Neural cell (in vitro differentiated cells): ENCODE data around the gene WNT7A. TPM values are rescaled to one million over a fixed set of nuclear protein-coding genes. Genes with fewer than 3 reads are reported as not detected.

ENCODE experiments used
- H2AFZ ChIP-seq: fragments of 200-600, 300-800 bp; sonication (generic), shearing (Covaris generic); 2 replicates; pipeline ENCODE4 v1.6.0; 2014; ENCODE audit warnings: low read depth, mild to moderate bottlenecking, antibody characterized with exemption, low read length, moderate library complexity
- H3F3A ChIP-seq: fragments of 200-600 bp; shearing (Covaris generic); 2 replicates; pipeline ENCODE4 v1.6.1; 2016; ENCODE audit warnings: mild to moderate bottlenecking, moderate library complexity, mixed read lengths, antibody characterized with exemption, low read length; ENCODE audit not compliant: insufficient read depth, poor library complexity, severe bottlenecking
- H3K27ac ChIP-seq: fragments of 200-600, 300-800 bp; sonication (generic), shearing (Covaris generic); 2 replicates; pipeline ENCODE4 v1.5.1; 2014; ENCODE audit warnings: mild to moderate bottlenecking, low read length, moderate library complexity
- H3K27me3 ChIP-seq: fragments of 300-800, 200-600 bp; sonication (generic), shearing (Covaris generic); 2 replicates; pipeline ENCODE4 v1.6.0; 2014; ENCODE audit warnings: mild to moderate bottlenecking, low read depth, low read length, moderate library complexity; ENCODE audit not compliant: insufficient read depth
- H3K36me3 ChIP-seq: fragments of 300-800, 200-600 bp; sonication (generic), shearing (Covaris generic); 2 replicates; pipeline ENCODE4 v1.5.1; 2014; ENCODE audit warnings: mild to moderate bottlenecking, antibody characterized with exemption, low read length, moderate library complexity; ENCODE audit not compliant: insufficient read depth
- H3K4me2 ChIP-seq: fragments of 300-800, 200-600 bp; sonication (generic), shearing (Covaris generic); 2 replicates; pipeline ENCODE4 v1.6.0; 2014; ENCODE audit warnings: mild to moderate bottlenecking, low read length
- H3K4me3 ChIP-seq: fragments of 300-800, 200-600 bp; sonication (generic), shearing (Covaris generic); 2 replicates; pipeline ENCODE4 v1.5.1; 2014; ENCODE audit warnings: mild to moderate bottlenecking, low read length, moderate library complexity
- H3K79me2 ChIP-seq: fragments of 200-600 bp; shearing (Covaris generic); replicated peaks from 2 replicates; pipeline ENCODE4 v1.6.0; 2014; ENCODE audit warnings: mild to moderate bottlenecking, low read length, moderate library complexity; ENCODE audit not compliant: insufficient read depth
- H3K9ac ChIP-seq: fragments of 300-800, 200-600 bp; sonication (generic), shearing (Covaris generic); 2 replicates; pipeline ENCODE4 v1.6.1; 2016; ENCODE audit warnings: mild to moderate bottlenecking, low read length, mixed read lengths
- H3K9me2 ChIP-seq: fragments of 200-600 bp; shearing (Covaris generic); 2 replicates; pipeline ENCODE4 v1.6.1; 2016; ENCODE audit warnings: mild to moderate bottlenecking, low read length, mixed read lengths; ENCODE audit not compliant: insufficient read depth
- H3K9me3 ChIP-seq: fragments of 200-600, 300-800 bp; sonication (generic), shearing (Covaris generic); 2 replicates; pipeline ENCODE4 v1.6.1; 2016; ENCODE audit warnings: mild to moderate bottlenecking, mixed run types, low read length, moderate library complexity, mixed read lengths
- H4K20me1 ChIP-seq: fragments of 200-600 bp; shearing (Covaris generic); 2 replicates; pipeline ENCODE4 v1.6.1; 2016; ENCODE audit warnings: mild to moderate bottlenecking, mixed run types; ENCODE audit not compliant: insufficient read depth
- CTCF ChIP-seq: fragments of 450-650 bp; IDR thresholded peaks from 2 replicates; pipeline ENCODE4 v1.5.1; 2014; ENCODE audit warnings: antibody characterized with exemption, mild to moderate bottlenecking, moderate library complexity; ENCODE audit not compliant: poor library complexity, severe bottlenecking
- EP300 ChIP-seq: fragments of 450-650 bp; conservative IDR thresholded peaks from 2 replicates; pipeline ENCODE4 v1.6.1; 2014; ENCODE audit warnings: antibody characterized with exemption, mild to moderate bottlenecking, moderate library complexity; ENCODE audit not compliant: poor library complexity, severe bottlenecking
- EZH2 ChIP-seq: fragments of 200-600, 300-800 bp; shearing (Covaris generic), sonication (generic); IDR thresholded peaks from 2 replicates; pipeline ENCODE4 v1.6.1; 2014; ENCODE audit warnings: antibody characterized with exemption, low read length, borderline replicate concordance, mild to moderate bottlenecking; ENCODE audit not compliant: insufficient read depth, poor library complexity, severe bottlenecking
- MXI1 ChIP-seq: fragments of 450-650 bp; conservative IDR thresholded peaks from 2 replicates; pipeline ENCODE4 v1.6.1; 2014; ENCODE audit warnings: antibody characterized with exemption, mild to moderate bottlenecking; ENCODE audit not compliant: poor library complexity, severe bottlenecking
- POLR2AphosphoS5 ChIP-seq: IDR thresholded peaks from 2 replicates; pipeline ENCODE4 v1.6.1; 2012
- RAD21 ChIP-seq: fragments of 450-650 bp; conservative IDR thresholded peaks from 2 replicates; pipeline ENCODE4 v1.6.1; 2014; ENCODE audit warnings: antibody characterized with exemption, mild to moderate bottlenecking, moderate library complexity
- REST ChIP-seq: IDR thresholded peaks from 2 replicates; pipeline ENCODE4 v1.6.1; 2012; ENCODE audit warnings: borderline replicate concordance
- SMC3 ChIP-seq: fragments of 450-650 bp; conservative IDR thresholded peaks from 2 replicates; pipeline ENCODE4 v1.6.1; 2014; ENCODE audit warnings: antibody characterized with exemption, mild to moderate bottlenecking, moderate library complexity; ENCODE audit not compliant: poor library complexity
- TAF1 ChIP-seq: IDR thresholded peaks from 2 replicates; pipeline ENCODE4 v1.6.1; 2012; ENCODE audit warnings: low read depth
- polyA plus RNA-seq: library from polyadenylated mRNA; depleted of rRNA; stranded (reverse); fragments of >200 nt; gene quantifications from 2 replicates; pipeline ENCODE4 v1.2.3, GENCODE V29; 2014

WNT7A gene
- polyA plus RNA-seq, 1 donor from 2014 or later = 13.3 TPM

DNA sequence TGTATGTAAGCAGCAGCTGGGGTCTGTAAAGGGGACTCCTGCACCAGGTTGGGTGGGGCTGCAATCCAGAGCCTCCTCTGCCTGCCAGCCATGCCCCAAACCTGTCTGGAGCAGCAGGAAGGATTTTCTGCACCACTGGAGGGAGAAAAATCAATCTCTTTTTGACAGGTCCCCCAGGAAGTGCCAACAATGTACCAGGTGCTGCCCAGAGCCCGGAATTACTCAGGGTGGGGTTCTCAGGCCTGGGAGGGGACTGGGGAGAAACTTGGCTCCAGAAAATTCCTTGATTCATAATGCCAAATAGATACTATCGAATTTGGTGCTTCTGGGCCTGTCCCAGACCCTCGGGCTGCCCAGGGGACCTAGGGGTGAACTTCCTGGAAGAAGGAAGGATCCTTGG lies 52.6 kb downstream of the WNT7A start:
- Histone ChIP-seq H3K79me2 (no peaks in the 10 kb centered on the region), H2AFZ (no peak overlapping the region), H3F3A (no peaks in the 10 kb centered on the region), H3K36me3 (no peaks in the 10 kb centered on the region), H3K27me3 (no peaks in the 10 kb centered on the region), H3K9ac (no peak overlapping the region), H3K4me2 (no peak overlapping the region), H4K20me1 (no peaks in the 10 kb centered on the region), H3K4me3 (no peak overlapping the region), H3K27ac (no peak overlapping the region), H3K9me2 (no peaks in the 10 kb centered on the region), H3K9me3 (no peaks in the 10 kb centered on the region)
- TF ChIP-seq CTCF = no peak
- TF ChIP-seq REST = no peak
- TF ChIP-seq POLR2AphosphoS5 = no peak
- no peak for TF ChIP-seq EZH2
- no peak for TF ChIP-seq SMC3
- TF ChIP-seq TAF1 = no peak
- no peak for TF ChIP-seq MXI1
- no peak for TF ChIP-seq RAD21
- no peak for TF ChIP-seq EP300

DNA sequence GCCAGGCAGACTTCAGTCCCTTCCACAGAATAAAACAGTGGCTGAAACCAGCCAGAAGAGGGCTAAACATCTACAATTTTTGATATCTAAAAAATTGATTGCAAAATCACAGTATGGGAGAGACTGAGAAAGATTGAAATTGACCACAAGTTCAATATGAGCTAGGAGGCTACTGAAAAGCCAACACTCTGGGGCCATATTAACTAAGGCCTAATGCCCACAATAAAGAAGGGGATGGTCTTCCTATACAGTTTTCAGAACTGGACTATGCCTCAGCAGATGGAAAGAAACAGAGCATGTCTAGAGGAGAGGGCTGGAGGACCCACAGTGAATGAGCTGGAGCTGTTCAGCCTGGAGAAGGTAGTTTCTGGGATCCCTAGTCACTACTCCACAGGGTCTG lies 53.2 kb downstream of the WNT7A start:
- no peak for TF ChIP-seq EZH2
- no peak for TF ChIP-seq SMC3
- no peak for TF ChIP-seq TAF1
- no peak for TF ChIP-seq REST
- TF ChIP-seq RAD21 = no peak
- no peak for TF ChIP-seq CTCF
- TF ChIP-seq EP300 = no peak
- no peak for TF ChIP-seq POLR2AphosphoS5
- TF ChIP-seq MXI1 = no peak
- no peaks in the 10 kb centered on the region for H3F3A ChIP-seq
- H4K20me1 ChIP-seq = no peaks in the 10 kb centered on the region
- H3K9me2 ChIP-seq = no peaks in the 10 kb centered on the region
- no peaks in the 10 kb centered on the region for H3K9me3 ChIP-seq
- H3K79me2 ChIP-seq = no peaks in the 10 kb centered on the region
- no peak overlapping the region for H3K4me3 ChIP-seq
- H2AFZ ChIP-seq = no peak overlapping the region
- H3K27me3 ChIP-seq = no peaks in the 10 kb centered on the region
- H3K27ac ChIP-seq = no peak overlapping the region
- no peak overlapping the region for H3K9ac ChIP-seq
- no peaks in the 10 kb centered on the region for H3K36me3 ChIP-seq
- no peak overlapping the region for H3K4me2 ChIP-seq
